ENCODE data around the gene LGMN.

DNA sequence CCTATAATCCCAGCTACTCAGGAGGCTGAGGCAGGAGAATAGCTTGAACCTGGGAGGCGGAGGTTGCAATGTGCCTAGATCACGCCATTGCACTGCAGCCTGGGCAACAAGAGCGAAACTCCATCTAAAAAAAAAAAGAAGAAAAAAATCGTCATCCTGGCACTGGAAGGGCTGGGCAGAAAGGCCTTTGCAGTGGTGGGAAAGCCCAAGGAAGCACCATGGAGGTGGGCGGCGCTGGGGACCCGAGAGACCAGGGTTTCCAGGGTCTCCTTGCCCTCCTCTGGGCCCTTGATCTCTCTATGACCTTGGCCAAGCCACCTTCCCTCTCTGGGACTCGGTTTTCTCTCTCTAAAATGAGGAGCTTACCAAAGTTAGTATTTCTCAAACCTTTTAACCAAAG, 65.4 kb downstream of the LGMN start:
- TF ChIP-seq, protein P1, sequence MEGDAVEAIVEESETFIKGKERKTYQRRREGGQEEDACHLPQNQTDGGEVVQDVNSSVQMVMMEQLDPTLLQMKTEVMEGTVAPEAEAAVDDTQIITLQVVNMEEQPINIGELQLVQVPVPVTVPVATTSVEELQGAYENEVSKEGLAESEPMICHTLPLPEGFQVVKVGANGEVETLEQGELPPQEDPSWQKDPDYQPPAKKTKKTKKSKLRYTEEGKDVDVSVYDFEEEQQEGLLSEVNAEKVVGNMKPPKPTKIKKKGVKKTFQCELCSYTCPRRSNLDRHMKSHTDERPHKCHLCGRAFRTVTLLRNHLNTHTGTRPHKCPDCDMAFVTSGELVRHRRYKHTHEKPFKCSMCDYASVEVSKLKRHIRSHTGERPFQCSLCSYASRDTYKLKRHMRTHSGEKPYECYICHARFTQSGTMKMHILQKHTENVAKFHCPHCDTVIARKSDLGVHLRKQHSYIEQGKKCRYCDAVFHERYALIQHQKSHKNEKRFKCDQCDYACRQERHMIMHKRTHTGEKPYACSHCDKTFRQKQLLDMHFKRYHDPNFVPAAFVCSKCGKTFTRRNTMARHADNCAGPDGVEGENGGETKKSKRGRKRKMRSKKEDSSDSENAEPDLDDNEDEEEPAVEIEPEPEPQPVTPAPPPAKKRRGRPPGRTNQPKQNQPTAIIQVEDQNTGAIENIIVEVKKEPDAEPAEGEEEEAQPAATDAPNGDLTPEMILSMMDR (conservative IDR thresholded peaks at IDR 0.05; ENCODE audit: low read length), result no peak
- no peak for TF ChIP-seq EZH2phosphoT487 (IDR thresholded peaks at IDR 0.05; ENCODE audit: borderline replicate concordance, low read depth, low read length)
